Measurements from ENCODE around the gene CLASP2. TPM values are rescaled to one million over a fixed set of nuclear protein-coding genes. Genes with fewer than 3 reads are reported as not detected.

CLASP2 gene
- total and polyA plus RNA-seq, 9 donors = 14.5 to 71.2 (median 66.0) TPM

DNA sequence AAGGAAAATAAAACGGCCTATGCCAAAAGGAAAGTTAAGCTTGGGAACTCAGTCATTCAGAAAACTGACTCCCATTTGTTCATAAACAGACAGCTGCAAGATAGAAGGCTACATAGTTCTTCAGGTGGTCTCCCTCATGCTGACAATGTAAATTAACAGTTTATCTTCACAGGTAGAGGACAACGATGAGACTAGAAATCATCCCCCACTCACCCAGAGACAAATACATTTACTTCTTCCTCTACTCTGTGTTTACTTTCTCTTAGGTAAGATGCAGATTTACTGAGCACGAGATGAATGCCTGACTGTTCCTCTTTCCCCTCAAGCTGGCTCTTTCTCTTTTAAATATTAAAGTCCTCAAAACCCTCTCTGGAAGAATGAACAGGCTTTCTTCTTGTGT is 160.2 kb downstream of the CLASP2 start:
- Histone ChIP-seq H3K4me3 (no peak overlapping the region), H3K4me1 (ENCODE audit: insufficient read depth) (no peaks in the 10 kb centered on the region), H3K9me3 (no peaks in the 10 kb centered on the region), H3K27ac (no peak overlapping the region), H3K27me3 (no peaks in the 10 kb centered on the region), H3K36me3 (no peaks in the 10 kb centered on the region)
- no peak for TF ChIP-seq EP300 (IDR thresholded peaks at IDR 0.05)
- TF ChIP-seq, protein P1, sequence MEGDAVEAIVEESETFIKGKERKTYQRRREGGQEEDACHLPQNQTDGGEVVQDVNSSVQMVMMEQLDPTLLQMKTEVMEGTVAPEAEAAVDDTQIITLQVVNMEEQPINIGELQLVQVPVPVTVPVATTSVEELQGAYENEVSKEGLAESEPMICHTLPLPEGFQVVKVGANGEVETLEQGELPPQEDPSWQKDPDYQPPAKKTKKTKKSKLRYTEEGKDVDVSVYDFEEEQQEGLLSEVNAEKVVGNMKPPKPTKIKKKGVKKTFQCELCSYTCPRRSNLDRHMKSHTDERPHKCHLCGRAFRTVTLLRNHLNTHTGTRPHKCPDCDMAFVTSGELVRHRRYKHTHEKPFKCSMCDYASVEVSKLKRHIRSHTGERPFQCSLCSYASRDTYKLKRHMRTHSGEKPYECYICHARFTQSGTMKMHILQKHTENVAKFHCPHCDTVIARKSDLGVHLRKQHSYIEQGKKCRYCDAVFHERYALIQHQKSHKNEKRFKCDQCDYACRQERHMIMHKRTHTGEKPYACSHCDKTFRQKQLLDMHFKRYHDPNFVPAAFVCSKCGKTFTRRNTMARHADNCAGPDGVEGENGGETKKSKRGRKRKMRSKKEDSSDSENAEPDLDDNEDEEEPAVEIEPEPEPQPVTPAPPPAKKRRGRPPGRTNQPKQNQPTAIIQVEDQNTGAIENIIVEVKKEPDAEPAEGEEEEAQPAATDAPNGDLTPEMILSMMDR (IDR thresholded peaks at IDR 0.05) = no peak
- TF ChIP-seq POLR2A (IDR thresholded peaks at IDR 0.05) = no peak
- DNase-seq = no peak
- intact Hi-C loops (cut with DNase I) = no loop called here
- WGBS, 3 donors = 35 to 54% (median 38%) methylated on average over 3 of the region's 3 CpGs

DNA sequence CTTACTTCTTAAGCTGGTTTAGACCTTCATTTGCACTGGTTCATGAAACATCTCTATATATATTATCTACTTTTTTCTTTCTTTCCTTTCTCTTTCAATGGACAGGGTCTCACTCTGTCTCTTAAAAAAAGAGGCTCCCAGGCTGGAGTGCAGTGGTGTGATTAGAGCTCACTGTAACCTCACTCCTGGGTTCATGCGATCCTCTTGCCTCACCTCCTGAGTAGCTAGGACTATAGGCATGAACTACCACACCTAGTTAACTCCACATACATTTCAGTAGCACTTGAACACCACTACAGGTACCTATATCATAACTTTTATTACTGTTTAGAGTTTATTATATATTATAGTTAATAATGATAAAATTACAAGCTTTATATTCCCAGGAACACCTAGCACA is 160.8 kb downstream of the CLASP2 start:
- Histone ChIP-seq H3K27ac (no peak overlapping the region), H3K27me3 (no peaks in the 10 kb centered on the region), H3K36me3 (no peaks in the 10 kb centered on the region), H3K4me1 (ENCODE audit: insufficient read depth) (no peaks in the 10 kb centered on the region), H3K4me3 (no peak overlapping the region), H3K9me3 (no peaks in the 10 kb centered on the region)
- intact Hi-C loops (cut with DNase I) = no loop called here
- WGBS, 3 donors = 92 to 98% (median 97%) methylated on average over 1 of the region's 1 CpG
- no peak for DNase-seq
- TF ChIP-seq EP300 (IDR thresholded peaks at IDR 0.05) = no peak
- TF ChIP-seq POLR2A (IDR thresholded peaks at IDR 0.05) = no peak
- TF ChIP-seq, protein P1 (IDR thresholded peaks at IDR 0.05) = no peak

DNA sequence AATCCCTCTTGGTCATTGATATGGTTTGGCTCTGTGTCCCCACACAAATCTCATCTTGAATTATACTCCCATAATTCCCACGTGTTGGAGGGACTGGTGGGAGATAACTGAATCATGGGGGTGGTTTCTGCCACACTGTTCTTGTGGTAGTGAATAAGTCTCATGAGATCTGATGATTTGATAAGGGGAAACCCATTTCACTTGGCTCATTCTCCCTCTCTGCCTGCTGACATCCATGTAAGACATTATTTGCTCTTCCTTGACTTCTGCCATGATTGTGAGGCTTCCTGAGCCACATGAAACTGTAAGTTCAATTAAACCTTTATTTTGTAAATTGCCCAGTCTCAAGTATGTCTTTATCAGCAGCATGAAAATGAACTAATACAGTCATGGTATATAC is 171.0 kb downstream of the CLASP2 start:
- no peaks in the 10 kb centered on the region for H3K27me3 ChIP-seq
- no peaks in the 10 kb centered on the region for H3K4me1 ChIP-seq (ENCODE audit: insufficient read depth)
- TF ChIP-seq POLR2A (IDR thresholded peaks at IDR 0.05) = no peak
- TF ChIP-seq EP300 (IDR thresholded peaks at IDR 0.05) = no peak
- TF ChIP-seq, protein P1 (IDR thresholded peaks at IDR 0.05) = no peak
- no peak overlapping the region for H3K27ac ChIP-seq
- H3K9me3 ChIP-seq = no peaks in the 10 kb centered on the region
- H3K4me3 ChIP-seq = no peak overlapping the region
- DNase-seq = no peak
- 81 to 100% (median 95%) methylated on average over 1 of the region's 1 CpG for WGBS, 3 donors
- H3K36me3 ChIP-seq = no peaks in the 10 kb centered on the region
- intact Hi-C loops (cut with DNase I) = no loop called here

DNA sequence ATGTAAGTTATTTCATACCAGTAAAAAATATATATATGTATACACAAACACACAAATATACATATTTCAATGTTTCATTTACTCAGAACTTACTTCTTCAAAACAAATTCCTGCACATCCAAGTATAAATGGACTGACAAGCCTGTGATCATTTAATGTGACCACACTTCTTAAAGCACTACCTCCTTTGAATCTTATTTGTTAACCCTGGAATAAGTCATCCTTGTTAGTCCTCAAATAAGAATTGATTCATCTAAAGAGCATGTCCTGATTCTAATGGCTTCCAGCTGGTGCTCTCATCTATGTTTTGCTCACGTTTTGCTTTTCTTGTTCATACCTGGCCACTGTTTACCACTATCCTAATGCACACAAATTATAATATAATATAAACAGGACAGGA is 173.9 kb downstream of the CLASP2 start:
- Histone ChIP-seq H3K4me1 (ENCODE audit: insufficient read depth) (no peaks in the 10 kb centered on the region), H3K36me3 (no peaks in the 10 kb centered on the region), H3K27ac (no peak overlapping the region), H3K4me3 (no peak overlapping the region), H3K9me3 (no peaks in the 10 kb centered on the region), H3K27me3 (no peaks in the 10 kb centered on the region)
- no peak for DNase-seq
- WGBS, 3 donors = 58 to 69% (median 67%) methylated on average over 1 of the region's 1 CpG
- TF ChIP-seq EP300 (IDR thresholded peaks at IDR 0.05) = no peak
- no peak for TF ChIP-seq POLR2A (IDR thresholded peaks at IDR 0.05)
- TF ChIP-seq, protein P1 (IDR thresholded peaks at IDR 0.05) = no peak
- intact Hi-C loops (cut with DNase I) = no loop called here

DNA sequence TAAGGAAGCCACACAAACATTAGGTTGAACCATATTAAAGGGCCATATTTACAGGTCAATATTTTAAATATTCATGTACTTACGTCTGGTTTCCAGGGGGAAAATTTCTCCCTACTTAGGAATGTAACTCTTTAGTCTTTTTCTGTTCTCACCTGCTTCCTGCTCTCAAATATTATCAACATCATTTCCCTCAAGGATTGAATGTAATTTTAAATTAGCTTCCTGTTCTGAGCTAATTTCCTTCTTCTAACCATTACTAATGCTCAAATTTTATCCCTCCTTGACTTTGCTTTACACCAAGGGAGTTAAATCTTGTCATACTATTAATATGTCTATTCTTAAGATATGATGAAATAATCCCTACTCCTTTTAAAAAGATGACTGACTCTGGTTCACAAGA is 174.5 kb downstream of the CLASP2 start:
- Histone ChIP-seq H3K4me1 (ENCODE audit: insufficient read depth) (no peaks in the 10 kb centered on the region), H3K27me3 (no peaks in the 10 kb centered on the region), H3K27ac (no peak overlapping the region), H3K36me3 (no peaks in the 10 kb centered on the region), H3K9me3 (no peaks in the 10 kb centered on the region), H3K4me3 (no peak overlapping the region)
- intact Hi-C loops (cut with DNase I) = no loop called here
- no peak for DNase-seq
- TF ChIP-seq, protein P1 (IDR thresholded peaks at IDR 0.05) = no peak
- no peak for TF ChIP-seq POLR2A (IDR thresholded peaks at IDR 0.05)
- TF ChIP-seq EP300 (IDR thresholded peaks at IDR 0.05) = no peak
- 85 to 94% (median 89%) methylated on average over 1 of the region's 1 CpG for WGBS, 3 donors
